HepG2 (cell line): ENCODE data around the gene NCKIPSD. TPM values are rescaled to one million over a fixed set of nuclear protein-coding genes. Genes with fewer than 3 reads are reported as not detected.

Experiments used
- ESRRA ChIP-seq: sonication (generic); formaldehyde crosslinking; IDR thresholded peaks from 2 replicates; pipeline ENCODE4 v1.5.1; 2020; ENCODE audit warnings: mild to moderate bottlenecking, low read depth, missing genetic modification reagents
- NFE2L1 ChIP-seq: sonication (generic); formaldehyde crosslinking; IDR thresholded peaks from 2 replicates; pipeline ENCODE4 v1.4.0; 2020; ENCODE audit warnings: missing genetic modification reagents, mild to moderate bottlenecking, borderline replicate concordance
- PCBP2 ChIP-seq: fragments of 200-400 bp; formaldehyde crosslinking; optimal IDR thresholded peaks from 2 replicates; pipeline ENCODE3; 2018; ENCODE audit warnings: low read length, low read depth; ENCODE audit not compliant: poor library complexity, severe bottlenecking
- SMAD3 ChIP-seq: sonication (generic); formaldehyde crosslinking; IDR thresholded peaks from 2 replicates; pipeline ENCODE4 v1.4.0; 2020; ENCODE audit warnings: missing genetic modification reagents
- SP4 ChIP-seq: sonication (generic); formaldehyde crosslinking; IDR thresholded peaks from 2 replicates; pipeline ENCODE4 v1.8.1; 2023; ENCODE audit warnings: mild to moderate bottlenecking, missing genetic modification reagents
- ZNF232 ChIP-seq: sonication (generic); formaldehyde crosslinking; IDR thresholded peaks from 2 replicates; pipeline ENCODE4 v1.4.0; 2020; ENCODE audit warnings: missing genetic modification reagents, borderline replicate concordance
- ZNF605 ChIP-seq: sonication (generic); formaldehyde crosslinking; IDR thresholded peaks from 2 replicates; pipeline ENCODE4 v1.8.0; 2022; ENCODE audit warnings: mild to moderate bottlenecking, missing genetic modification reagents
- polyA plus RNA-seq, 8 experiments: library from polyadenylated mRNA; depleted of rRNA in 3 of 8; stranded (reverse) in 7 of 8; unstranded in 1 of 8; fragments of >200 nt; fragmentation: Illumina TruSeq in 4 of 8; extraction: Trizol in 4 of 8; gene quantifications; 2 replicates each; pipeline versions ENCODE4 v1.2.1 to v1.2.3, GENCODE V29; 2011 to 2016; ENCODE audit warnings: low read depth in 4 of 8, missing spikeins in 1 of 8, mixed read lengths in 1 of 8; ENCODE audit not compliant: insufficient read depth in 1 of 8
- total RNA-seq, 5 experiments: library from RNA; depleted of rRNA; stranded (reverse); fragments of >200 nt; fragmentation: Illumina TruSeq; extraction: Trizol; gene quantifications; 2 replicates each; pipeline ENCODE4 v1.2.3, GENCODE V29; 2016; ENCODE audit warnings: low read depth in 1 of 5
- TF ChIP-seq, protein P1 (sequence below): sonication (generic); formaldehyde crosslinking; IDR thresholded peaks from one replicate; pipeline ENCODE4 v1.5.1; 2020; ENCODE audit warnings: mild to moderate bottlenecking, missing genetic modification reagents; ENCODE audit errors: not compliant biosample characterization
- TF ChIP-seq, protein P2 (sequence below): sonication (generic); formaldehyde crosslinking; IDR thresholded peaks from 2 replicates; pipeline ENCODE4 v1.8.1; 2023; ENCODE audit warnings: missing genetic modification reagents, inconsistent platforms, borderline replicate concordance
- TF ChIP-seq, protein P3 (sequence below): sonication (generic); formaldehyde crosslinking; IDR thresholded peaks from 2 replicates; pipeline ENCODE4 v1.5.1; 2020; ENCODE audit warnings: missing genetic modification reagents, mild to moderate bottlenecking, borderline replicate concordance
- TF ChIP-seq, protein P4 (sequence below): sonication (generic); formaldehyde crosslinking; IDR thresholded peaks from 2 replicates; pipeline ENCODE4 v1.5.1; 2020; ENCODE audit warnings: missing genetic modification reagents, mild to moderate bottlenecking, borderline replicate concordance

The NCKIPSD gene
- total and polyA plus RNA-seq, 2 of the 13 experiments (the other 11 are each of a cell fraction or from before 2014, with no cell fraction given) = 13.5 to 35.2 TPM

DNA sequence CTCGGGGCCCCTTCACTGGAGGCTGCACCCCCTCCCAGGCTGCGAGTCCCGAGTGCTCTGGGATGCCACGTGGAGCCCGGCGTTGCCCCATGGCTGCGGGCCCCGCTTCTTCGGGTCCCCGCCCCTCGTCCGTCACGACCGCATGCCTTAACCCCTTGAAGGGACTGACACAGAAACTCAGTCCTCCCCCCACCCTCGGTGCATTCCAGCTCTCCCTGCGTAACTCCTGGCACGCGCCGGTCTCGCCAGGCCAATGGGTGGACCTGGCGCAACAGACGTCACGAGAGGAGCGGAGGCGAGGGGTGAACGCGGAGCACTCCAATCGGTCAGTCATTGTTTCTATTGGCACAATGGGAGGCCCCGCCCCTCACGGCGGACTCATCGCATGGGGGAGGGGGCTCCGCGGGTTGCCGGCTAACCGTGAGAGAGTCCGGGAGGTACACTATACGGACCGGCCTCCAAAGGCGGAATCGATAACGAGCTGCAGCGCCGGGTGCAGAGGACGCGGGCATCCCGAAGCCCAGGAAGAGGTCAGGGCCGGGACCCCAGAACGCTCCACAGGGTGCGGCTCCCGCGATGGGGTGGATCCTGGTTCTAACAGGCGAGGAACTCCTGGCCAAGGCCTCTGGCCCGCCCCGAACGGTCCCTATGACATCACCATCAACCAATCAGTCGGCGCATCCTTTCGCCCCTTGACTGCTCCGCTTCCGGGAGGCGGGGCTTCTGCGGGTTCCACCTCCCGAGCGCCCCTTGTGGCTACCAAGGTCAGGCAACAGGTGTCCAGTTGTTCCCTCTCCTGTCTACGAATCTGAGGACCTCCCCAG lies 22.0 kb downstream of the NCKIPSD start (continued):
- TF ChIP-seq, protein P1, sequence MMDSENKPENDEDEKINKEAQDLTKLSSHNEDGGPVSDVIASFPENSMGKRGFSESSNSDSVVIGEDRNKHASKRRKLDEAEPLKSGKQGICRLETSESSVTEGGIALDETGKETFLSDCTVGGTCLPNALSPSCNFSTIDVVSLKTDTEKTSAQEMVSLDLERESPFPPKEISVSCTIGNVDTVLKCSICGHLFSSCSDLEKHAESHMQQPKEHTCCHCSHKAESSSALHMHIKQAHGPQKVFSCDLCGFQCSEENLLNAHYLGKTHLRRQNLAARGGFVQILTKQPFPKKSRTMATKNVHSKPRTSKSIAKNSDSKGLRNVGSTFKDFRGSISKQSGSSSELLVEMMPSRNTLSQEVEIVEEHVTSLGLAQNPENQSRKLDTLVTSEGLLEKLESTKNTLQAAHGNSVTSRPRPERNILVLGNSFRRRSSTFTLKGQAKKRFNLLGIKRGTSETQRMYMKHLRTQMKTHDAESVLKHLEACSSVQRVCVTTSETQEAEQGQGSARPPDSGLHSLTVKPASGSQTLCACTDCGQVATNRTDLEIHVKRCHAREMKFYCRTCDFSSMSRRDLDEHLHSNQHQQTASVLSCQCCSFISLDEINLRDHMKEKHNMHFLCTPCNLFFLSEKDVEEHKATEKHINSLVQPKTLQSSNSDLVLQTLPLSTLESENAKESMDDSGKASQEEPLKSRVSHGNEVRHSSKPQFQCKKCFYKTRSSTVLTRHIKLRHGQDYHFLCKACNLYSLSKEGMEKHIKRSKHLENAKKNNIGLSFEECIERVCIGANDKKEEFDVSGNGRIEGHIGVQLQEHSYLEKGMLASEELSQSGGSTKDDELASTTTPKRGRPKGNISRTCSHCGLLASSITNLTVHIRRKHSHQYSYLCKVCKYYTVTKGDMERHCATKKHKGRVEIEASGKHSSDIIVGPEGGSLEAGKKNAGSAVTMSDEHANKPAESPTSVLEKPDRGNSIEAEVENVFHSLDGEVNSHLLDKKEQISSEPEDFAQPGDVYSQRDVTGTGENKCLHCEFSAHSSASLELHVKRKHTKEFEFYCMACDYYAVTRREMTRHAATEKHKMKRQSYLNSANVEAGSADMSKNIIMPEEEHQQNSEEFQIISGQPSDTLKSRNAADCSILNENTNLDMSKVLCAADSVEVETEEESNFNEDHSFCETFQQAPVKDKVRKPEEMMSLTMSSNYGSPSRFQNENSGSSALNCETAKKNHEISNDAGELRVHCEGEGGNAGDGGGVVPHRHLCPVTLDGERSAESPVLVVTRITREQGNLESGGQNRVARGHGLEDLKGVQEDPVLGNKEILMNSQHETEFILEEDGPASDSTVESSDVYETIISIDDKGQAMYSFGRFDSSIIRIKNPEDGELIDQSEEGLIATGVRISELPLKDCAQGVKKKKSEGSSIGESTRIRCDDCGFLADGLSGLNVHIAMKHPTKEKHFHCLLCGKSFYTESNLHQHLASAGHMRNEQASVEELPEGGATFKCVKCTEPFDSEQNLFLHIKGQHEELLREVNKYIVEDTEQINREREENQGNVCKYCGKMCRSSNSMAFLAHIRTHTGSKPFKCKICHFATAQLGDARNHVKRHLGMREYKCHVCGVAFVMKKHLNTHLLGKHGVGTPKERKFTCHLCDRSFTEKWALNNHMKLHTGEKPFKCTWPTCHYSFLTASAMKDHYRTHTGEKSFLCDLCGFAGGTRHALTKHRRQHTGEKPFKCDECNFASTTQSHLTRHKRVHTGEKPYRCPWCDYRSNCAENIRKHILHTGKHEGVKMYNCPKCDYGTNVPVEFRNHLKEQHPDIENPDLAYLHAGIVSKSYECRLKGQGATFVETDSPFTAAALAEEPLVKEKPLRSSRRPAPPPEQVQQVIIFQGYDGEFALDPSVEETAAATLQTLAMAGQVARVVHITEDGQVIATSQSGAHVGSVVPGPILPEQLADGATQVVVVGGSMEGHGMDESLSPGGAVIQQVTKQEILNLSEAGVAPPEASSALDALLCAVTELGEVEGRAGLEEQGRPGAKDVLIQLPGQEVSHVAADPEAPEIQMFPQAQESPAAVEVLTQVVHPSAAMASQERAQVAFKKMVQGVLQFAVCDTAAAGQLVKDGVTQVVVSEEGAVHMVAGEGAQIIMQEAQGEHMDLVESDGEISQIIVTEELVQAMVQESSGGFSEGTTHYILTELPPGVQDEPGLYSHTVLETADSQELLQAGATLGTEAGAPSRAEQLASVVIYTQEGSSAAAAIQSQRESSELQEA (CRISPR knock-in tag) = peak; percentile 43
- TF ChIP-seq, protein P2, sequence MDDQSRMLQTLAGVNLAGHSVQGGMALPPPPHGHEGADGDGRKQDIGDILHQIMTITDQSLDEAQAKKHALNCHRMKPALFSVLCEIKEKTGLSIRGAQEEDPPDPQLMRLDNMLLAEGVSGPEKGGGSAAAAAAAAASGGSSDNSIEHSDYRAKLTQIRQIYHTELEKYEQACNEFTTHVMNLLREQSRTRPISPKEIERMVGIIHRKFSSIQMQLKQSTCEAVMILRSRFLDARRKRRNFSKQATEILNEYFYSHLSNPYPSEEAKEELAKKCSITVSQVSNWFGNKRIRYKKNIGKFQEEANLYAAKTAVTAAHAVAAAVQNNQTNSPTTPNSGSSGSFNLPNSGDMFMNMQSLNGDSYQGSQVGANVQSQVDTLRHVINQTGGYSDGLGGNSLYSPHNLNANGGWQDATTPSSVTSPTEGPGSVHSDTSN (CRISPR knock-in tag) = no peak
- TF ChIP-seq SP4 (CRISPR knock-in tag) (peak; percentile 86), SMAD3 (no peak; the same call in 1 of the 2 replicates), PCBP2 (no peak), NFE2L1 (CRISPR knock-in tag) (no peak), ESRRA (CRISPR knock-in tag) (no peak; the same call in 1 of the 2 replicates), ZNF605 (CRISPR knock-in tag) (peak; percentile 30; the same call in 1 of the 2 replicates), ZNF232 (peak; percentile 90; the same call in 1 of the 2 replicates)
- TF ChIP-seq, protein P3, sequence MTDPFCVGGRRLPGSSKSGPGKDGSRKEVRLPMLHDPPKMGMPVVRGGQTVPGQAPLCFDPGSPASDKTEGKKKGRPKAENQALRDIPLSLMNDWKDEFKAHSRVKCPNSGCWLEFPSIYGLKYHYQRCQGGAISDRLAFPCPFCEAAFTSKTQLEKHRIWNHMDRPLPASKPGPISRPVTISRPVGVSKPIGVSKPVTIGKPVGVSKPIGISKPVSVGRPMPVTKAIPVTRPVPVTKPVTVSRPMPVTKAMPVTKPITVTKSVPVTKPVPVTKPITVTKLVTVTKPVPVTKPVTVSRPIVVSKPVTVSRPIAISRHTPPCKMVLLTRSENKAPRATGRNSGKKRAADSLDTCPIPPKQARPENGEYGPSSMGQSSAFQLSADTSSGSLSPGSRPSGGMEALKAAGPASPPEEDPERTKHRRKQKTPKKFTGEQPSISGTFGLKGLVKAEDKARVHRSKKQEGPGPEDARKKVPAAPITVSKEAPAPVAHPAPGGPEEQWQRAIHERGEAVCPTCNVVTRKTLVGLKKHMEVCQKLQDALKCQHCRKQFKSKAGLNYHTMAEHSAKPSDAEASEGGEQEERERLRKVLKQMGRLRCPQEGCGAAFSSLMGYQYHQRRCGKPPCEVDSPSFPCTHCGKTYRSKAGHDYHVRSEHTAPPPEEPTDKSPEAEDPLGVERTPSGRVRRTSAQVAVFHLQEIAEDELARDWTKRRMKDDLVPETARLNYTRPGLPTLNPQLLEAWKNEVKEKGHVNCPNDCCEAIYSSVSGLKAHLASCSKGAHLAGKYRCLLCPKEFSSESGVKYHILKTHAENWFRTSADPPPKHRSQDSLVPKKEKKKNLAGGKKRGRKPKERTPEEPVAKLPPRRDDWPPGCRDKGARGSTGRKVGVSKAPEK (CRISPR knock-in tag) = 0 out of 2 replicates have a peak, but pooled peaks have one; percentile 36
- TF ChIP-seq, protein P4, sequence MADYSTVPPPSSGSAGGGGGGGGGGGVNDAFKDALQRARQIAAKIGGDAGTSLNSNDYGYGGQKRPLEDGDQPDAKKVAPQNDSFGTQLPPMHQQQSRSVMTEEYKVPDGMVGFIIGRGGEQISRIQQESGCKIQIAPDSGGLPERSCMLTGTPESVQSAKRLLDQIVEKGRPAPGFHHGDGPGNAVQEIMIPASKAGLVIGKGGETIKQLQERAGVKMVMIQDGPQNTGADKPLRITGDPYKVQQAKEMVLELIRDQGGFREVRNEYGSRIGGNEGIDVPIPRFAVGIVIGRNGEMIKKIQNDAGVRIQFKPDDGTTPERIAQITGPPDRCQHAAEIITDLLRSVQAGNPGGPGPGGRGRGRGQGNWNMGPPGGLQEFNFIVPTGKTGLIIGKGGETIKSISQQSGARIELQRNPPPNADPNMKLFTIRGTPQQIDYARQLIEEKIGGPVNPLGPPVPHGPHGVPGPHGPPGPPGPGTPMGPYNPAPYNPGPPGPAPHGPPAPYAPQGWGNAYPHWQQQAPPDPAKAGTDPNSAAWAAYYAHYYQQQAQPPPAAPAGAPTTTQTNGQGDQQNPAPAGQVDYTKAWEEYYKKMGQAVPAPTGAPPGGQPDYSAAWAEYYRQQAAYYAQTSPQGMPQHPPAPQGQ = no peak
